Measurements from ENCODE around the gene ARG1.

Gene ARG1

GRCh38 chr6:131549811-131550210 lies 23.2 kb upstream of the ARG1 start:
- Histone ChIP-seq H3K27ac (ENCODE audit: low read depth, low read length) (no peak overlapping the region), H3K27me3 (ENCODE audit: control insufficient read depth in 1 of 2, insufficient read depth in 2 of 2, low read length in 2 of 2) (no peaks in the 10 kb centered on the region)

GRCh38 chr6:131551902-131552301 lies 21.1 kb upstream of the ARG1 start:
- H3K27me3 ChIP-seq (ENCODE audit: control insufficient read depth in 1 of 2, insufficient read depth in 2 of 2, low read length in 2 of 2) = no peaks in the 10 kb centered on the region
- H3K27ac ChIP-seq (ENCODE audit: low read depth, low read length) = no peak overlapping the region
- no peaks in the 10 kb centered on the region for H3K4me1 ChIP-seq (ENCODE audit: control insufficient read depth in 1 of 2, insufficient read depth in 2 of 2, low read length in 2 of 2)
- H3K9ac ChIP-seq (ENCODE audit: low read depth in 1 of 2, low read length in 2 of 2) = no peak overlapping the region
- no peaks in the 10 kb centered on the region for H3K36me3 ChIP-seq (ENCODE audit: control insufficient read depth in 1 of 2, insufficient read depth in 2 of 2, low read length in 2 of 2)
- no peaks in the 10 kb centered on the region for H3K9me3 ChIP-seq (ENCODE audit: control insufficient read depth in 1 of 2, low read length in 2 of 2)
- H3K4me3 ChIP-seq (ENCODE audit: low read depth in 1 of 2, low read length in 2 of 2) = no peak overlapping the region

More at GRCh38 chr6:131549811-131550210, 23.2 kb upstream of the ARG1 start:
- Histone ChIP-seq H3K36me3 (ENCODE audit: control insufficient read depth in 1 of 2, insufficient read depth in 2 of 2, low read length in 2 of 2) (no peaks in the 10 kb centered on the region), H3K4me1 (ENCODE audit: control insufficient read depth in 1 of 2, insufficient read depth in 2 of 2, low read length in 2 of 2) (no peaks in the 10 kb centered on the region), H3K4me3 (ENCODE audit: low read depth in 1 of 2, low read length in 2 of 2) (no peak overlapping the region), H3K9me3 (ENCODE audit: control insufficient read depth in 1 of 2, low read length in 2 of 2) (no peaks in the 10 kb centered on the region), H3K9ac (ENCODE audit: low read depth in 1 of 2, low read length in 2 of 2) (no peak overlapping the region)

- Histone ChIP-seq H3K9me3 (ENCODE audit: control insufficient read depth in 1 of 2, low read length in 2 of 2) (no peaks in the 10 kb centered on the region), H3K27ac (ENCODE audit: low read depth, low read length) (no peak overlapping the region), H3K4me1 (ENCODE audit: control insufficient read depth in 1 of 2, insufficient read depth in 2 of 2, low read length in 2 of 2) (no peaks in the 10 kb centered on the region), H3K4me3 (ENCODE audit: low read depth in 1 of 2, low read length in 2 of 2) (no peak overlapping the region), H3K9ac (ENCODE audit: low read depth in 1 of 2, low read length in 2 of 2) (no peak overlapping the region), H3K36me3 (ENCODE audit: control insufficient read depth in 1 of 2, insufficient read depth in 2 of 2, low read length in 2 of 2) (no peaks in the 10 kb centered on the region), H3K27me3 (ENCODE audit: control insufficient read depth in 1 of 2, insufficient read depth in 2 of 2, low read length in 2 of 2) (no peaks in the 10 kb centered on the region)
Measured at GRCh38 chr6:131552572-131552971, 20.5 kb upstream of the ARG1 start.

GRCh38 chr6:131555992-131556391 lies 17.0 kb upstream of the ARG1 start:
- H3K4me1 ChIP-seq (ENCODE audit: control insufficient read depth in 1 of 2, insufficient read depth in 2 of 2, low read length in 2 of 2) = no peaks in the 10 kb centered on the region
- H3K36me3 ChIP-seq (ENCODE audit: control insufficient read depth in 1 of 2, insufficient read depth in 2 of 2, low read length in 2 of 2) = no peaks in the 10 kb centered on the region
- H3K9me3 ChIP-seq (ENCODE audit: control insufficient read depth in 1 of 2, low read length in 2 of 2) = no peaks in the 10 kb centered on the region
- no peak overlapping the region for H3K4me3 ChIP-seq (ENCODE audit: low read depth in 1 of 2, low read length in 2 of 2)
- no peaks in the 10 kb centered on the region for H3K27me3 ChIP-seq (ENCODE audit: control insufficient read depth in 1 of 2, insufficient read depth in 2 of 2, low read length in 2 of 2)
- no peak overlapping the region for H3K27ac ChIP-seq (ENCODE audit: low read depth, low read length)
- H3K9ac ChIP-seq (ENCODE audit: low read depth in 1 of 2, low read length in 2 of 2) = no peak overlapping the region

GRCh38 chr6:131558922-131559321 lies 14.1 kb upstream of the ARG1 start:
- Histone ChIP-seq H3K36me3 (ENCODE audit: control insufficient read depth in 1 of 2, insufficient read depth in 2 of 2, low read length in 2 of 2) (no peaks in the 10 kb centered on the region), H3K27me3 (ENCODE audit: control insufficient read depth in 1 of 2, insufficient read depth in 2 of 2, low read length in 2 of 2) (no peaks in the 10 kb centered on the region), H3K9ac (ENCODE audit: low read depth in 1 of 2, low read length in 2 of 2) (no peak overlapping the region), H3K27ac (ENCODE audit: low read depth, low read length) (no peak overlapping the region), H3K4me1 (ENCODE audit: control insufficient read depth in 1 of 2, insufficient read depth in 2 of 2, low read length in 2 of 2) (no peaks in the 10 kb centered on the region), H3K9me3 (ENCODE audit: control insufficient read depth in 1 of 2, low read length in 2 of 2) (no peaks in the 10 kb centered on the region), H3K4me3 (ENCODE audit: low read depth in 1 of 2, low read length in 2 of 2) (no peak overlapping the region)

GRCh38 chr6:131561925-131562707 lies 10.9 kb upstream of the ARG1 start:
- H3K36me3 ChIP-seq (ENCODE audit: control insufficient read depth in 1 of 2, insufficient read depth in 2 of 2, low read length in 2 of 2) = no peaks in the 10 kb centered on the region
- no peaks in the 10 kb centered on the region for H3K4me1 ChIP-seq (ENCODE audit: control insufficient read depth in 1 of 2, insufficient read depth in 2 of 2, low read length in 2 of 2)
- no peaks in the 10 kb centered on the region for H3K9me3 ChIP-seq (ENCODE audit: control insufficient read depth in 1 of 2, low read length in 2 of 2)
- no peak overlapping the region for H3K9ac ChIP-seq (ENCODE audit: low read depth in 1 of 2, low read length in 2 of 2)
- no peak overlapping the region for H3K4me3 ChIP-seq (ENCODE audit: low read depth in 1 of 2, low read length in 2 of 2)
- no peaks in the 10 kb centered on the region for H3K27me3 ChIP-seq (ENCODE audit: control insufficient read depth in 1 of 2, insufficient read depth in 2 of 2, low read length in 2 of 2)
- no peak overlapping the region for H3K27ac ChIP-seq (ENCODE audit: low read depth, low read length)

- Histone ChIP-seq H3K9me3 (ENCODE audit: control insufficient read depth in 1 of 2, low read length in 2 of 2) (no peaks in the 10 kb centered on the region), H3K4me3 (ENCODE audit: low read depth in 1 of 2, low read length in 2 of 2) (no peak overlapping the region), H3K9ac (ENCODE audit: low read depth in 1 of 2, low read length in 2 of 2) (no peak overlapping the region), H3K27ac (ENCODE audit: low read depth, low read length) (no peak overlapping the region), H3K36me3 (ENCODE audit: control insufficient read depth in 1 of 2, insufficient read depth in 2 of 2, low read length in 2 of 2) (no peaks in the 10 kb centered on the region), H3K27me3 (ENCODE audit: control insufficient read depth in 1 of 2, insufficient read depth in 2 of 2, low read length in 2 of 2) (no peaks in the 10 kb centered on the region), H3K4me1 (ENCODE audit: control insufficient read depth in 1 of 2, insufficient read depth in 2 of 2, low read length in 2 of 2) (no peaks in the 10 kb centered on the region)
Measured at GRCh38 chr6:131565056-131565455, 8.0 kb upstream of the ARG1 start.

GRCh38 chr6:131568726-131569125 lies 4.3 kb upstream of the ARG1 start:
- no peaks in the 10 kb centered on the region for H3K27me3 ChIP-seq (ENCODE audit: control insufficient read depth in 1 of 2, insufficient read depth in 2 of 2, low read length in 2 of 2)
- no peak overlapping the region for H3K27ac ChIP-seq (ENCODE audit: low read depth, low read length)
- no peaks in the 10 kb centered on the region for H3K36me3 ChIP-seq (ENCODE audit: control insufficient read depth in 1 of 2, insufficient read depth in 2 of 2, low read length in 2 of 2)
- no peak overlapping the region for H3K9ac ChIP-seq (ENCODE audit: low read depth in 1 of 2, low read length in 2 of 2)
- no peaks in the 10 kb centered on the region for H3K9me3 ChIP-seq (ENCODE audit: control insufficient read depth in 1 of 2, low read length in 2 of 2)
- H3K4me1 ChIP-seq (ENCODE audit: control insufficient read depth in 1 of 2, insufficient read depth in 2 of 2, low read length in 2 of 2) = no peaks in the 10 kb centered on the region
- H3K4me3 ChIP-seq (ENCODE audit: low read depth in 1 of 2, low read length in 2 of 2) = no peak overlapping the region

GRCh38 chr6:131574133-131574532 lies 1.1 kb downstream of the ARG1 start:
- Histone ChIP-seq H3K36me3 (ENCODE audit: control insufficient read depth in 1 of 2, insufficient read depth in 2 of 2, low read length in 2 of 2) (peaks cover 7 to 18% of the 10 kb centered on the region in 2 donors), H3K4me3 (ENCODE audit: low read depth in 1 of 2, low read length in 2 of 2) (no peak overlapping the region), H3K27ac (ENCODE audit: low read depth, low read length) (no peak overlapping the region), H3K9me3 (ENCODE audit: control insufficient read depth in 1 of 2, low read length in 2 of 2) (no peaks in the 10 kb centered on the region), H3K27me3 (ENCODE audit: control insufficient read depth in 1 of 2, insufficient read depth in 2 of 2, low read length in 2 of 2) (no peaks in the 10 kb centered on the region), H3K4me1 (ENCODE audit: control insufficient read depth in 1 of 2, insufficient read depth in 2 of 2, low read length in 2 of 2) (no peaks in the 10 kb centered on the region), H3K9ac (ENCODE audit: low read depth in 1 of 2, low read length in 2 of 2) (no peak overlapping the region)

- H3K36me3 ChIP-seq (ENCODE audit: control insufficient read depth in 1 of 2, insufficient read depth in 2 of 2, low read length in 2 of 2) = peaks cover 7 to 20% of the 10 kb centered on the region in 2 donors
- no peaks in the 10 kb centered on the region for H3K9me3 ChIP-seq (ENCODE audit: control insufficient read depth in 1 of 2, low read length in 2 of 2)
- H3K4me1 ChIP-seq (ENCODE audit: control insufficient read depth in 1 of 2, insufficient read depth in 2 of 2, low read length in 2 of 2) = no peaks in the 10 kb centered on the region
- H3K27me3 ChIP-seq (ENCODE audit: control insufficient read depth in 1 of 2, insufficient read depth in 2 of 2, low read length in 2 of 2) = no peaks in the 10 kb centered on the region
- no peak overlapping the region for H3K27ac ChIP-seq (ENCODE audit: low read depth, low read length)
- H3K4me3 ChIP-seq (ENCODE audit: low read depth in 1 of 2, low read length in 2 of 2) = no peak overlapping the region
- H3K9ac ChIP-seq (ENCODE audit: low read depth in 1 of 2, low read length in 2 of 2) = no peak overlapping the region
Measured at GRCh38 chr6:131574686-131575085, 1.7 kb downstream of the ARG1 start.
